Astrocyte (in vitro differentiated cells and primary cell): ENCODE results near the gene BASP1. TPM values are rescaled to one million over a fixed set of nuclear protein-coding genes. Genes with fewer than 3 reads are reported as not detected.

Experiments
- DNase-seq: peaks from one replicate; pipeline ENCODE4 v3.0.0-alpha.2; 2010; ENCODE audit warnings: low read depth
- FAIRE-seq: peaks from 2 replicates; lab custom pipeline; 2011; peaks lifted over from hg19 to GRCh38; lab: Jason Lieb, UNC
- H2AFZ ChIP-seq: 2 replicates; pipeline ENCODE4 v1.6.0; 2012; ENCODE audit warnings: low read depth, low read length, inconsistent platforms
- H3K27ac ChIP-seq: 2 replicates; pipeline ENCODE4 v1.5.1; 2011; ENCODE audit warnings: low read depth, low read length, inconsistent platforms
- H3K27me3 ChIP-seq: 2 replicates; pipeline ENCODE4 v1.6.0; 2011; ENCODE audit warnings: low read length, inconsistent platforms; ENCODE audit not compliant: insufficient read depth
- H3K36me3 ChIP-seq: 2 replicates; pipeline ENCODE4 v1.5.1; 2011; ENCODE audit warnings: low read length, inconsistent platforms; ENCODE audit not compliant: insufficient read depth
- H3K4me1 ChIP-seq: 2 replicates; pipeline ENCODE4 v1.5.1; 2011; ENCODE audit warnings: low read length, inconsistent platforms; ENCODE audit not compliant: insufficient read depth
- H3K4me2 ChIP-seq: 2 replicates; pipeline ENCODE4 v1.6.0; 2012; ENCODE audit warnings: low read length, inconsistent platforms
- H3K4me3 ChIP-seq: 2 replicates; pipeline ENCODE4 v1.5.1; 2011; ENCODE audit warnings: low read depth, mild to moderate bottlenecking, low read length, inconsistent platforms; ENCODE audit not compliant: insufficient read depth
- H3K79me2 ChIP-seq: 2 replicates; pipeline ENCODE4 v1.6.0; 2012; ENCODE audit warnings: mild to moderate bottlenecking, low read length, inconsistent platforms; ENCODE audit not compliant: insufficient read depth
- H3K9ac ChIP-seq: 2 replicates; pipeline ENCODE4 v1.6.0; 2012; ENCODE audit warnings: mild to moderate bottlenecking, low read length, inconsistent platforms
- H3K9me3 ChIP-seq: 2 replicates; pipeline ENCODE4 v1.5.1; 2012; ENCODE audit warnings: low read depth, mild to moderate bottlenecking, low read length, inconsistent platforms; ENCODE audit not compliant: insufficient read depth
- H4K20me1 ChIP-seq: 2 replicates; pipeline ENCODE4 v1.6.0; 2012; ENCODE audit warnings: low read length, inconsistent platforms; ENCODE audit not compliant: insufficient read depth
- H3K27ac Mint-ChIP-seq: one replicate; pipeline ENCODE4 v1.8.0; 2021; ENCODE audit warnings: mild to moderate bottlenecking, mixed read lengths; ENCODE audit not compliant: unreplicated experiment
- H3K27me3 Mint-ChIP-seq: one replicate; pipeline ENCODE4 v1.8.0; 2021; ENCODE audit warnings: low read depth, mixed read lengths; ENCODE audit not compliant: unreplicated experiment
- H3K36me3 Mint-ChIP-seq: one replicate; pipeline ENCODE4 v1.8.0; 2021; ENCODE audit warnings: low read depth, mixed read lengths; ENCODE audit not compliant: unreplicated experiment
- H3K4me1 Mint-ChIP-seq: one replicate; pipeline ENCODE4 v1.8.0; 2021; ENCODE audit warnings: low read depth, mixed read lengths; ENCODE audit not compliant: unreplicated experiment
- H3K4me3 Mint-ChIP-seq: one replicate; pipeline ENCODE4 v1.8.0; 2021; ENCODE audit warnings: mild to moderate bottlenecking, moderate library complexity, mixed read lengths; ENCODE audit not compliant: unreplicated experiment
- H3K9me3 Mint-ChIP-seq: one replicate; pipeline ENCODE4 v1.8.0; 2021; ENCODE audit warnings: mild to moderate bottlenecking, mixed read lengths; ENCODE audit not compliant: unreplicated experiment
- EZH2 ChIP-seq: IDR thresholded peaks from 2 replicates; pipeline ENCODE4 v1.6.1; 2012; ENCODE audit warnings: mild to moderate bottlenecking, low read length, inconsistent platforms; ENCODE audit not compliant: insufficient read depth
- total RNA-seq: library from RNA; stranded (reverse); gene quantifications from 2 replicates; pipeline ENCODE4 v1.2.1, GENCODE V29; 2021
- TF ChIP-seq, protein P1 (sequence below): IDR thresholded peaks from 2 replicates; pipeline ENCODE4 v1.5.1; 2011; ENCODE audit warnings: low read depth, mild to moderate bottlenecking, inconsistent platforms, low read length, moderate library complexity; ENCODE audit not compliant: insufficient read depth

The BASP1 gene
- total RNA-seq, 1 donor from 2014 or later: 273 TPM

DNA sequence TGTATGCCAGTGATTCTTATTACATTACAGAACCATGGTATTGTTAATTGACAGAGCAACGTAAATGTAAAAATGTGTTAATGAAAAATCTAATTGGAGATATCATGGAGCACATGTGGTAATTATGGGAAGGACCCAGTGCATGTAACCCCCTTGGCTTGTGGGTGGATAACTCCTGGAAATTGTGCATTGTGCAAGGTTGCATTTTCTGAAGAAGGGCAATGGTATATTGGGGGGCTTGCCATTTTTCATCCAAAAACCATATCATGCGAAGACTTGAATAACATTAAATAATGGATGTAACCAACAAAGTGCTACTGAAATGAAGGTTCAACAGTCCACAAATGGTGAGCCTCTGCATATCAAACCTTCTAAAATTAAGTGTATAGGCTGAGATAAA is 47.6 kb downstream of the BASP1 start:
- Histone ChIP-seq H3K79me2 (peaks cover 99% of the 10 kb centered on the region), H3K36me3 (peaks cover 18% of the 10 kb centered on the region), H3K9ac (no peak overlapping the region), H3K27ac (no peak overlapping the region), H3K27me3 (no peaks in the 10 kb centered on the region), H2AFZ (no peak overlapping the region), H3K4me3 (no peak overlapping the region), H3K9me3 (no peaks in the 10 kb centered on the region), H4K20me1 (peaks cover 88% of the 10 kb centered on the region), H3K4me1 (no peaks in the 10 kb centered on the region), H3K4me2 (no peak overlapping the region)
- H3K4me1 Mint-ChIP-seq: peaks cover 31% of the 10 kb centered on the region
- FAIRE-seq (no peak), DNase-seq (no peak)
- H3K27ac Mint-ChIP-seq: peak overlapping the region; percentile 30
- peaks cover 22% of the 10 kb centered on the region for H3K36me3 Mint-ChIP-seq
- no peak overlapping the region for H3K4me3 Mint-ChIP-seq
- H3K9me3 Mint-ChIP-seq: no peaks in the 10 kb centered on the region
- no peaks in the 10 kb centered on the region for H3K27me3 Mint-ChIP-seq
- TF ChIP-seq, protein P1, sequence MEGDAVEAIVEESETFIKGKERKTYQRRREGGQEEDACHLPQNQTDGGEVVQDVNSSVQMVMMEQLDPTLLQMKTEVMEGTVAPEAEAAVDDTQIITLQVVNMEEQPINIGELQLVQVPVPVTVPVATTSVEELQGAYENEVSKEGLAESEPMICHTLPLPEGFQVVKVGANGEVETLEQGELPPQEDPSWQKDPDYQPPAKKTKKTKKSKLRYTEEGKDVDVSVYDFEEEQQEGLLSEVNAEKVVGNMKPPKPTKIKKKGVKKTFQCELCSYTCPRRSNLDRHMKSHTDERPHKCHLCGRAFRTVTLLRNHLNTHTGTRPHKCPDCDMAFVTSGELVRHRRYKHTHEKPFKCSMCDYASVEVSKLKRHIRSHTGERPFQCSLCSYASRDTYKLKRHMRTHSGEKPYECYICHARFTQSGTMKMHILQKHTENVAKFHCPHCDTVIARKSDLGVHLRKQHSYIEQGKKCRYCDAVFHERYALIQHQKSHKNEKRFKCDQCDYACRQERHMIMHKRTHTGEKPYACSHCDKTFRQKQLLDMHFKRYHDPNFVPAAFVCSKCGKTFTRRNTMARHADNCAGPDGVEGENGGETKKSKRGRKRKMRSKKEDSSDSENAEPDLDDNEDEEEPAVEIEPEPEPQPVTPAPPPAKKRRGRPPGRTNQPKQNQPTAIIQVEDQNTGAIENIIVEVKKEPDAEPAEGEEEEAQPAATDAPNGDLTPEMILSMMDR: no peak
- no peak for TF ChIP-seq EZH2

DNA sequence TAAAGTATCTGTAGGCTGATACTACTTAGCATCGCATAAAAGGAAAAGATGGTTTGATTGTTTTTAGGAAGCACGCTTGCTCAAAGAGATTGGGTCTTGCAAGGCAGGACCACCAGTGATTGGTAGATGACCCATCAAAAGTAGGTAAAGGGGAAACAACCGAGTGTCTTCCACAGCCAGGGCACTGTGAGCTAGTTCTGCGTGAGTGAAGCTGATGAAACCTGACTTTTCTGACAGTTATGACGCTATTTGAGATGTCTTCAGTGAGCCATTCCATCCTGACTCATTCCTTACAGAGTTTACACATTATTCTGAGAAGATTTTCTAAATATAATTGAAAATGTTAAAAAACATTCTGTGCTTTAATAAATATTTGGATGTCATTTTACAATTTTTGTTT is 49.7 kb downstream of the BASP1 start:
- Histone ChIP-seq H3K36me3 (peaks cover 17% of the 10 kb centered on the region), H3K4me1 (no peaks in the 10 kb centered on the region), H4K20me1 (peaks cover 88% of the 10 kb centered on the region), H3K27ac (no peak overlapping the region), H3K9ac (no peak overlapping the region), H3K79me2 (peaks cover 99% of the 10 kb centered on the region), H3K27me3 (no peaks in the 10 kb centered on the region), H3K9me3 (no peaks in the 10 kb centered on the region), H3K4me3 (no peak overlapping the region), H3K4me2 (no peak overlapping the region), H2AFZ (no peak overlapping the region)
- peaks cover 21% of the 10 kb centered on the region for H3K4me1 Mint-ChIP-seq
- H3K27ac Mint-ChIP-seq: peak overlapping the region; percentile 2
- FAIRE-seq: no peak
- no peaks in the 10 kb centered on the region for H3K9me3 Mint-ChIP-seq
- no peaks in the 10 kb centered on the region for H3K27me3 Mint-ChIP-seq
- peaks cover 19% of the 10 kb centered on the region for H3K36me3 Mint-ChIP-seq
- no peak overlapping the region for H3K4me3 Mint-ChIP-seq
- no peak for TF ChIP-seq EZH2
- TF ChIP-seq, protein P1: no peak
- no peak for DNase-seq

DNA sequence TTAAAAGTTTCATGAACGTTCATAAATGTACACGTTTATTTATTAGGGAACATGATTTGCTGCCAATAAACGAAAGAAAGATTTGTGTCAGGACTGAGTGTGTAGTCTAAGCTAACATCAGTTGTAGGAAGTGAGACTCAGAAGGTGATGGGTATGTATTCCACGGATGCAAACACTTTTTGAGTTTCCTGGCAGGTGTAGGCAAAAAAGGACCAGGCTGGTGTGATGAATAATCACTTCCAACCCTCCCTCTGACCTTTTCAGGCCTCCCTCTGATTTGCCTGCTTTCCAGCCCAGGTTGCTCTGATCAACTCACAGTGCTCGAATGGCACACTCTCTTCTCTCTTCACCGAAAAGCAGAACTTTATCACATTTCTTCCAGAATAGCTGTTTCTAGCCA is 51.8 kb downstream of the BASP1 start:
- no peak overlapping the region for H2AFZ ChIP-seq
- Mint-ChIP-seq H3K9me3 (no peaks in the 10 kb centered on the region), H3K4me1 (peaks cover 20% of the 10 kb centered on the region), H3K27me3 (no peaks in the 10 kb centered on the region), H3K4me3 (no peak overlapping the region), H3K27ac (no peak overlapping the region), H3K36me3 (peaks cover 10% of the 10 kb centered on the region)
- H3K9me3 ChIP-seq: no peaks in the 10 kb centered on the region
- H3K27ac ChIP-seq: no peak overlapping the region
- H4K20me1 ChIP-seq: peaks cover 92% of the 10 kb centered on the region
- no peak for TF ChIP-seq EZH2
- TF ChIP-seq, protein P1: no peak
- H3K9ac ChIP-seq: no peak overlapping the region
- peaks cover 10% of the 10 kb centered on the region for H3K36me3 ChIP-seq
- no peaks in the 10 kb centered on the region for H3K27me3 ChIP-seq
- H3K79me2 ChIP-seq: peaks cover 99% of the 10 kb centered on the region
- H3K4me3 ChIP-seq: no peak overlapping the region
- H3K4me2 ChIP-seq: no peak overlapping the region
- H3K4me1 ChIP-seq: no peaks in the 10 kb centered on the region
- FAIRE-seq (no peak), DNase-seq (no peak)
